Dendritic cell treated with granulocyte-macrophage colony-stimulating factor and Interleukin-4, amounts not matched to agents 40 ng/mL and 50 ng/mL, for 4 days (primary cell): ENCODE data around the gene PDSS2.

ENCODE experiments used
- H3K27ac Mint-ChIP-seq: one replicate; pipeline ENCODE4 v1.8.0; 2022; ENCODE audit warnings: mild to moderate bottlenecking, mixed read lengths
- H3K27me3 Mint-ChIP-seq: one replicate; pipeline ENCODE4 v1.8.0; 2022; ENCODE audit warnings: mild to moderate bottlenecking, mixed read lengths
- H3K36me3 Mint-ChIP-seq: one replicate; pipeline ENCODE4 v1.8.0; 2022; ENCODE audit warnings: low read depth, mixed read lengths
- H3K4me1 Mint-ChIP-seq: one replicate; pipeline ENCODE4 v1.8.0; 2022; ENCODE audit warnings: low read depth, mixed read lengths
- H3K4me3 Mint-ChIP-seq: one replicate; pipeline ENCODE4 v1.8.0; 2022; ENCODE audit warnings: mild to moderate bottlenecking, moderate library complexity, mixed read lengths
- H3K9me3 Mint-ChIP-seq: one replicate; pipeline ENCODE4 v1.8.0; 2022; ENCODE audit warnings: mixed read lengths
- intact Hi-C: fragments of 100-400 bp; cut with micrococcal nuclease; formaldehyde crosslinking; loops from one replicate; pipeline ENCODE4 v1.15.0; 2022

PDSS2 gene

DNA sequence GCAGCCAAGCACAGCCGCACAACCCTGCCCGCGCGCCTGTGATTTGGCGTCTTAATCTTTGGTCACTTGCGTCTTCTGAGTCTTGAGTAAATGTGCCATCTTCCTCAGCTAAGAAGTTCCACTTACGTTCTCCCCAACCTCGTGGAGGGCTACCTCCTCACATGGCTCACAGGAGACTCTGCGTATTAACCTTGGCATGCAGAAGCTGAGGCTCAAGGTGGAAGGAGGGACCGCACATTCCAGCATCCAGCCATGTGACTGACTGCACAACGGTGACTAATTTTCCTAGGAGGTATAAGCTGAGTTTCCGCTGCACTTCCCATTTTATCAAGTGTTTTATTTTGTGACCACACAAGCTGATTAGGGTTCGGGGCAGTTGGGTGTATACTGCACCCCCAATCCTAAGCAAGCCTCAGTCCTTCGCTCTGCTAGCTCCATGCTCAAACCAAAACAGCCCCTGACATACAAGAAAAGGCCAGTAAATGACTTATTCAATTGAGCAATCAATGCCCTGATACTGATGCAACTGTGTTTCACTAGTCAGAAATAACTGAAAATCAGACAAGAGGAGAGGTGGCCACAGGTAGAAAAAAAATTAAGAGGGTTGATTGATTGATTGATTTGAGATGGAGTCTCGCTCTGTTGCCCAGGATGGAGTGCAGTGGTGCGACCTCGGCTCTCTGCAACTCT lies 351.0 kb downstream of the PDSS2 start:
- Mint-ChIP-seq H3K36me3 (no peaks in the 10 kb centered on the region), H3K27me3 (peaks cover 3% of the 10 kb centered on the region), H3K27ac (no peak overlapping the region), H3K4me1 (peaks cover 33% of the 10 kb centered on the region), H3K4me3 (no peak overlapping the region), H3K9me3 (no peaks in the 10 kb centered on the region)
- intact Hi-C loops: no loop called here

DNA sequence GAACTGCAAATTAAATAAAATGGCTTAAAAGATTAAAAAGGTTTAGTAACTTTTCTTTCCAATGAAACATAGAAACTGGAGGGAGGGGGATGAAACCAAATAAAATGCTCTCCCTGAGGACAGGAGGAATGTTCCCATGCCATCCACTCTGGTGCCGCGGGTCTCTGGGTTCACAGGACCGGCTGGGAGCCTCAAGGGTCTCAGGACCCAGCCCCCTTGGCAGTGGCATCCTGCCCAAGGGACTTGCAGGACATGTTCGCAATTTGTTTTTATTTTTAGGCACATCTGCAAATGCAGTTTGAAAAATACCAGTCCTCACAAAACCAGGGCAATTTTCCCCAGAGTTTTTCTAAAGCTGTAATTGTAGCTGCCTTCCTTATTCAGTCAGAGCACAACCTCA lies 351.6 kb downstream of the PDSS2 start:
- no peaks in the 10 kb centered on the region for H3K9me3 Mint-ChIP-seq
- no peak overlapping the region for H3K27ac Mint-ChIP-seq
- H3K4me1 Mint-ChIP-seq: peaks cover 32% of the 10 kb centered on the region
- H3K4me3 Mint-ChIP-seq: no peak overlapping the region
- intact Hi-C loops: no loop called here
- peaks cover 3% of the 10 kb centered on the region for H3K27me3 Mint-ChIP-seq
- H3K36me3 Mint-ChIP-seq: no peaks in the 10 kb centered on the region

DNA sequence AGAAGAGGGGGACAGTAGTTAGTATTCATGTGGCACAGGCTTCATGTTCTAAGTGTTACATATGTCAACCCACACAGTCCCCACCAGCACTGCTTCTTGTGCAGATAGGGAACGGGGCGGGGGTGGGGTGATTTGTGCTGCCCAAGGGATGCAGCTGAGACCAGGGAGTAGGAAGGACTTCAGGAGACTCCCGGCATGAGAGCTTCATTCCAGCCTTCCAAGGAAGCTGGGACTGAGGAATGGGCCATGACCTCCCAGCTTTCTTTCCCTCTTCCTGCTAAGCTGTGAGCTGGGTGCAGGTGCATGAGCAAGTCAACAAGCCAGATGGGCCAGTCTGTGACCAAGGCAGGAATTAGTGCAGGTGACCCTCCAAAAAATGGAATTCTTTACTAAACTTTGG lies 353.2 kb downstream of the PDSS2 start:
- intact Hi-C loops: no loop called here
- Mint-ChIP-seq H3K9me3 (no peaks in the 10 kb centered on the region), H3K4me1 (peaks cover 32% of the 10 kb centered on the region), H3K4me3 (no peak overlapping the region), H3K27ac (no peak overlapping the region), H3K36me3 (no peaks in the 10 kb centered on the region), H3K27me3 (peaks cover 3% of the 10 kb centered on the region)

DNA sequence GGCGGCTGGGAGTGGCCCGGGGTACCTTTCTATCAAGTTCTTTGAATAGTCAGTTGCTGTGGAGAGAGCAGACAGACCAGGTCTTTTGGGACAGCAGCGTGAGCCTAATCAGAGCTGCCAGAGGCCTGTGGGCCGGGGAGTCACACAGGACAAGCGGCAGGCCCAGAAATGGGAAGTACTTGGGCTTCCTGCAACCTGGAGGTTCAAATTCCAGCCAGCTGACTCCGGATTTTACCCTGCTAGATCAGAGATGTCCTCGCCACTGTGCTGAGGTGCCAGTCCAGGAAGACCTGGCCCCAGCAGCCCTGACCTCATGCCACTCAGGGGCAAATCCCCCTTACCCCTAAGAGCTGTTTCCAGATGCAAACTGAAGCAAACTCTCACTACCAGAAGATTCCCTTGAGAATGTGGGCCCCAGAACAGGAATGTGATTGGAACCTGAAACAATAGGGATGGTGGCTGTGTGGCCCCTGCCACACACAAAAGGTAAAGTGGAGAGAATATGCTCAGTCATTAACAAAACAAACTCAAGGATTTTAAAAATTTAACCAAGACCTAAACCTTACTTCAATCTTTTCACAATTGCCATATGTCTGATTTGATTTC lies 353.8 kb downstream of the PDSS2 start:
- Mint-ChIP-seq H3K27me3 (peaks cover 3% of the 10 kb centered on the region), H3K9me3 (no peaks in the 10 kb centered on the region), H3K4me1 (peaks cover 32% of the 10 kb centered on the region), H3K4me3 (no peak overlapping the region), H3K36me3 (no peaks in the 10 kb centered on the region), H3K27ac (no peak overlapping the region)
- intact Hi-C loops: no loop called here

DNA sequence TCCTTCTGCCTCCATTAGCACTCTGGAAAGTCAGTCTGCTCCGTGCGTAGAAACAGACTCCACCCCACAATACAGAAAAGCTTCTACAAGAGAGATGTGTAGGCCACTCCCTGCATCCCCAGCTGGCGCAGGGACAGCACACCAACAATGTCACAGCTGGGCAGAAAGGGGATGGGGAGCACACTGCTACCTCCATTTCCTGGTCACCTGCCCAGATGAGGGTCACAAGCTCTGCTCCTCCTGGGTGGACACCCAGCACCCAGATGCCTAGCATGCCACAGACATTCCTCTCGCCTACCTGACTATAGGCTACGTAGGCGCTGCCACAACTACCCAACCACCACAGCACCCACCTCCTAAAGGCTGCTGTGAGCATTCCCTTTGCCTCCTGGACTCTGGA lies 356.3 kb downstream of the PDSS2 start:
- intact Hi-C loops: no loop called here
- peaks cover 1% of the 10 kb centered on the region for H3K27me3 Mint-ChIP-seq
- H3K9me3 Mint-ChIP-seq: no peaks in the 10 kb centered on the region

More for the DNA sequence above, 356.3 kb downstream of the PDSS2 start:
- Mint-ChIP-seq H3K4me1 (peaks cover 13% of the 10 kb centered on the region), H3K27ac (no peak overlapping the region), H3K36me3 (no peaks in the 10 kb centered on the region), H3K4me3 (no peak overlapping the region)
